Stimulated activated CD4-positive, alpha-beta T cell treated with anti-CD3 and anti-CD28 coated beads, Interleukin-4, amount 100 ng/mL, for 1 hour (primary cell): ENCODE results near the gene PCDHGA7.
"Not testable (repeated sequence)": the region's sequence is repeated elsewhere in the genome, so short reads cannot be mapped to it uniquely, and the experiment has no call there.

Experiments
- DNase-seq: peaks from one replicate; pipeline ENCODE4 v3.0.0-alpha.2; 2020

The PCDHGA7 gene

DNA sequence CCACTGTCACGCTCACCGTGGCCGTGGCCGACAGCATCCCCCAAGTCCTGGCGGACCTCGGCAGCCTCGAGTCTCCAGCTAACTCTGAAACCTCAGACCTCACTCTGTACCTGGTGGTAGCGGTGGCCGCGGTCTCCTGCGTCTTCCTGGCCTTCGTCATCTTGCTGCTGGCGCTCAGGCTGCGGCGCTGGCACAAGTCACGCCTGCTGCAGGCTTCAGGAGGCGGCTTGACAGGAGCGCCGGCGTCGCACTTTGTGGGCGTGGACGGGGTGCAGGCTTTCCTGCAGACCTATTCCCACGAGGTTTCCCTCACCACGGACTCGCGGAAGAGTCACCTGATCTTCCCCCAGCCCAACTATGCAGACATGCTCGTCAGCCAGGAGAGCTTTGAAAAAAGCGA lies 50.2 kb downstream of the PCDHGA7 start:
- not testable (repeated sequence) for DNase-seq

GRCh38 chr5:141434006-141434405 lies 51.5 kb downstream of the PCDHGA7 start:
- no peak for DNase-seq
